ENCODE data around the gene PHF2.

The PHF2 gene

GRCh38 chr9:93710370-93710723 lies 134.0 kb downstream of the PHF2 start:
- no peak overlapping the region for H3K4me3 ChIP-seq (replicated peaks in 1 of 2; ENCODE audit: low read depth in 2 of 2, low read length in 2 of 2)
- TF ChIP-seq, protein P1, sequence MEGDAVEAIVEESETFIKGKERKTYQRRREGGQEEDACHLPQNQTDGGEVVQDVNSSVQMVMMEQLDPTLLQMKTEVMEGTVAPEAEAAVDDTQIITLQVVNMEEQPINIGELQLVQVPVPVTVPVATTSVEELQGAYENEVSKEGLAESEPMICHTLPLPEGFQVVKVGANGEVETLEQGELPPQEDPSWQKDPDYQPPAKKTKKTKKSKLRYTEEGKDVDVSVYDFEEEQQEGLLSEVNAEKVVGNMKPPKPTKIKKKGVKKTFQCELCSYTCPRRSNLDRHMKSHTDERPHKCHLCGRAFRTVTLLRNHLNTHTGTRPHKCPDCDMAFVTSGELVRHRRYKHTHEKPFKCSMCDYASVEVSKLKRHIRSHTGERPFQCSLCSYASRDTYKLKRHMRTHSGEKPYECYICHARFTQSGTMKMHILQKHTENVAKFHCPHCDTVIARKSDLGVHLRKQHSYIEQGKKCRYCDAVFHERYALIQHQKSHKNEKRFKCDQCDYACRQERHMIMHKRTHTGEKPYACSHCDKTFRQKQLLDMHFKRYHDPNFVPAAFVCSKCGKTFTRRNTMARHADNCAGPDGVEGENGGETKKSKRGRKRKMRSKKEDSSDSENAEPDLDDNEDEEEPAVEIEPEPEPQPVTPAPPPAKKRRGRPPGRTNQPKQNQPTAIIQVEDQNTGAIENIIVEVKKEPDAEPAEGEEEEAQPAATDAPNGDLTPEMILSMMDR (IDR thresholded peaks at IDR 0.05; ENCODE audit: low read depth, low read length), result no peak
- DNase-seq (ENCODE audit: low read depth in 2 of 2), result no peak

DNA sequence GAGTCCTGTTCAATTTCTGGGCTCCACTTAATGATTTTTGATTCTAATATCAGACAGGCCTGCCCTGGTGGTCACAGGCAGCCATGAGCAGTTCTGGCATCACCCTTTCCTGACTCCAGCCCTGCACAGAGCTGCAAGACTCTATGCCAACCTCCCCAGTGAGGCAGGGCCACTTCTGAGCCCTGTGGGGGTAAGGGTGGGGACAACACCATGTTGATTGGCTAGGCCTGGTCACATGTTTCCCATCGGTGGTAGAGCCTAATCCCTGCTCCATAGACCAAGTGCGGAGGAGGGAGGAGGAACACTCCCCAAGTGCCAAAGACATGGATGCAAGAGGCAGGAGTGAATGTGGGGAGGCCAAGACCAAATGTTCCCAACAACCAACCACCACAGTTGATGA lies 134.6 kb downstream of the PHF2 start:
- DNase-seq (ENCODE audit: low read depth in 2 of 2), result no peak
- TF ChIP-seq, protein P1 (IDR thresholded peaks at IDR 0.05; ENCODE audit: low read depth, low read length), result no peak
- H3K4me3 ChIP-seq (replicated peaks in 1 of 2; ENCODE audit: low read depth in 2 of 2, low read length in 2 of 2), result no peak overlapping the region

DNA sequence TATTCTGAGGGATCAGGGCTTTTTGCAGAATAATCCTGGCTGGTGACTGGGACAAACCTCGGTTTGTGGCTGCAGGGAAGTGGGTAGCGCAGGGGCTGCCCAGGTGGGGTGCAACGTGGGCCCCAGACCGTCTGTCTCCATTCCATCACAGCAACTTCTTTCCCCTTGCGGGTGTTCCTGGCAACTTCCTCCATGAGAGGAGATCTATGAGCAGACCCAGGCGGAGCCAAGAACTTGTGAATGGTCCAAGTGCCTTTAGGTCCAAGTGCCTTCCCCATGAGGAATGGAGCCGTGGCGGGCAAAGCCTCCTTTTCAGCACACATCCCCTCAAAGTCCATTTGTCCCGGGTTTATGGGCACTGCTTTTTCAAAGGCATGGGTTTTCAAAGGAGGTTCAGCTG lies 136.5 kb downstream of the PHF2 start:
- DNase-seq (ENCODE audit: low read depth in 2 of 2), result no peak
- H3K4me3 ChIP-seq (replicated peaks in 1 of 2; ENCODE audit: low read depth in 2 of 2, low read length in 2 of 2), result no peak overlapping the region
- TF ChIP-seq, protein P1 (IDR thresholded peaks at IDR 0.05; ENCODE audit: low read depth, low read length), result no peak

DNA sequence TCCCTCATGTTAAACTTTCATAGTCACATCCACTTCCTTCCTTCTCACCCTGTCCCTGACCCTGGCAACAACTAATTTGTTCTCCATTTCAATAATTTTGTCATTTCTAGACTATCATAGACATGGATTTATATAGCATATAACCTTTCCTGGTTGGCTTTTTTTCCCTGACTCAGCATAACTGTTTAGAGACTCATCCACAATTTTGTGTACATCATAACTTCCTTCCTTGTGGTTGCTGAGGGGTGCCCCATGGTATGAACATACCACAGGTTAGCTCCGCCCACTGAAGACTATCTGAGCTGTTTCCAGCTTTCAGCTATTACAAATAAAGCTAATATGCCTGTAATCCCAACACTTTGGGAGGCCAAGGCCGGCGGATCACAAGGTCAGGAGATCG lies 137.3 kb downstream of the PHF2 start:
- peak in 1 of 2 donors; percentile 1 for DNase-seq (ENCODE audit: low read depth in 2 of 2)
- H3K4me3 ChIP-seq (replicated peaks in 1 of 2; ENCODE audit: low read depth in 2 of 2, low read length in 2 of 2), result no peak overlapping the region
- TF ChIP-seq, protein P1 (IDR thresholded peaks at IDR 0.05; ENCODE audit: low read depth, low read length), result no peak

GRCh38 chr9:93721417-93721965 lies 145.1 kb downstream of the PHF2 start:
- H3K4me3 ChIP-seq (replicated peaks in 1 of 2; ENCODE audit: low read depth in 2 of 2, low read length in 2 of 2), result no peak overlapping the region
- TF ChIP-seq, protein P1 (IDR thresholded peaks at IDR 0.05; ENCODE audit: low read depth, low read length), result no peak
- DNase-seq (ENCODE audit: low read depth in 2 of 2), result no peak

- H3K4me3 ChIP-seq (replicated peaks in 1 of 2; ENCODE audit: low read depth in 2 of 2, low read length in 2 of 2), result no peak overlapping the region
- no peak for DNase-seq (ENCODE audit: low read depth in 2 of 2)
- TF ChIP-seq, protein P1 (IDR thresholded peaks at IDR 0.05; ENCODE audit: low read depth, low read length), result no peak
Measured at GRCh38 chr9:93724852-93725251, 148.5 kb downstream of the PHF2 start.

GRCh38 chr9:93725382-93725781 lies 149.0 kb downstream of the PHF2 start:
- no peak for DNase-seq (ENCODE audit: low read depth in 2 of 2)
- H3K4me3 ChIP-seq (replicated peaks in 1 of 2; ENCODE audit: low read depth in 2 of 2, low read length in 2 of 2), result no peak overlapping the region
- TF ChIP-seq, protein P1 (IDR thresholded peaks at IDR 0.05; ENCODE audit: low read depth, low read length), result no peak
